Right lobe of liver (tissue), 6 donors: ENCODE results near the gene PERM1. TPM values are rescaled to one million over a fixed set of nuclear protein-coding genes. Genes with fewer than 3 reads are reported as not detected.

Source experiments
- ATAC-seq, 4 donors: fragments of 200-7000 bp; cut with Tn5 transposase; one replicate each; pipeline ENCODE4 v1.9.1; 2020; ENCODE audit warnings: mild to moderate bottlenecking in 4 of 4, moderate library complexity in 4 of 4
- DNase-seq, 3 donors: peaks; one replicate each; pipeline ENCODE4 v3.0.0-alpha.2; 2020
- H3K27ac ChIP-seq, 3 donors: fragments of 200-600 bp; one replicate each; pipeline ENCODE4 v1.8.0; 2022
- H3K27me3 ChIP-seq, 2 donors: fragments of 200-600 bp; one replicate each; pipeline ENCODE4 v1.8.0; 2022
- H3K36me3 ChIP-seq, 4 donors: fragments of 200-600 bp; sonication (generic) in 1 of 4; one replicate each; pipeline versions ENCODE4 v1.5.1 to v1.8.0; 2017 to 2022; ENCODE audit warnings: control low read depth in 1 of 4
- H3K4me1 ChIP-seq, 4 donors: fragments of 200-600 bp; sonication (generic) in 1 of 4; one replicate each; pipeline versions ENCODE4 v1.5.1 to v1.8.0; 2017 to 2022; ENCODE audit warnings: control low read depth in 1 of 4
- H3K4me3 ChIP-seq, 3 donors: fragments of 200-600 bp; one replicate each; pipeline ENCODE4 v1.8.0; 2022
- H3K9me3 ChIP-seq, 4 donors: fragments of 200-600 bp; sonication (generic) in 1 of 4; one replicate each; pipeline versions ENCODE4 v1.5.1 to v1.8.0; 2017 to 2022; ENCODE audit warnings: control low read depth in 1 of 4
- CTCF ChIP-seq, 4 donors: fragments of 200-600 bp in 3 of 4; fragments of 450-650 bp in 1 of 4; IDR thresholded peaks; one replicate each; pipeline versions ENCODE4 v1.5.1 to v1.8.0; 2016 to 2022; ENCODE audit warnings: antibody characterized with exemption in 4 of 4, mild to moderate bottlenecking in 2 of 4
- POLR2A ChIP-seq: fragments of 450-650 bp; IDR thresholded peaks from one replicate; pipeline ENCODE4 v1.6.1; 2017; ENCODE audit warnings: antibody characterized with exemption, mild to moderate bottlenecking
- WGBS: methylation state at CpG from one replicate; pipeline ENCODE4 v1.1.6; 2018; ENCODE audit warnings: low coverage, low lambda C conversion rate; ENCODE audit not compliant: insufficient coverage; ENCODE audit errors: missing lambda C conversion rate; 5-methylcytosine and 5-hydroxymethylcytosine counted together
- intact Hi-C, 2 donors: fragments of 100-400 bp; cut with DNase I; formaldehyde crosslinking; loops; one replicate each; pipeline versions ENCODE4 v1.11.2 to v1.14.1; 2022
- total RNA-seq, 6 experiments: library from RNA; depleted of rRNA in 2 of 6; stranded (reverse); fragments of >200 nt in 2 of 6; fragmentation: NEBNext Ultra II Directional in 3 of 6; extraction: Animal tissue kit (Norgen Biotek cat#: 25700) in 3 of 6; gene quantifications; one replicate each; pipeline versions ENCODE4 v1.1.0 to v1.2.4, GENCODE V29; 2016 to 2023
- donor health status: DM: no; HTN: yes; CAD: no.
- donor health status: DM: no; HTN: no; CAD: no.
- donor health status: DM: no; HTN: no; CAD: no.
- donor health status: DM: no; HTN: yes; CAD: no.
- donor health status: DM: no; HTN: yes; CAD: no.

PERM1 gene
- total RNA-seq, 6 experiments from 2014 or later: 0.18 to 0.46 (median 0.28) TPM; not detected in 2

- no peaks in the 10 kb centered on the region for H3K9me3 ChIP-seq
- intact Hi-C loops: no loop called here
- H3K27me3 ChIP-seq: no peaks in the 10 kb centered on the region
- 100% methylated on average over 2 of the region's 32 CpGs for whole genome bisulfite sequencing
- peaks cover 6 to 60% (median 26%) of the 10 kb centered on the region in 4 donors for H3K36me3 ChIP-seq
- TF ChIP-seq POLR2A (no peak), CTCF (IDR thresholded peaks at IDR 0.05) (no peak)
- no peak overlapping the region for H3K4me3 ChIP-seq
- no peak for ATAC-seq
- H3K4me1 ChIP-seq: peaks cover 0 to 9% (median 0%) of the 10 kb centered on the region in 4 donors
- H3K27ac ChIP-seq: no peak overlapping the region
- DNase-seq: no peak
These were observed 28.2 kb downstream of the PERM1 start for GRCh38 chr1:953524-954320.

GRCh38 chr1:952603-953002 is 29.3 kb downstream of the PERM1 start:
- Histone ChIP-seq H3K27me3 (no peaks in the 10 kb centered on the region), H3K36me3 (peaks cover 6 to 67% (median 26%) of the 10 kb centered on the region in 4 donors), H3K4me3 (no peak overlapping the region), H3K27ac (no peak overlapping the region), H3K4me1 (peaks cover 0 to 2% (median 0%) of the 10 kb centered on the region in 4 donors), H3K9me3 (no peaks in the 10 kb centered on the region)
- ATAC-seq: no peak
- TF ChIP-seq POLR2A: no peak
- no peak for TF ChIP-seq CTCF (IDR thresholded peaks at IDR 0.05)
- DNase-seq: no peak
- intact Hi-C loops: no loop called here
- no CpG with 5 or more reads among the region's 7 CpGs for WGBS

- intact Hi-C loops: no loop called here
- Histone ChIP-seq H3K4me3 (no peak overlapping the region), H3K27me3 (no peaks in the 10 kb centered on the region), H3K4me1 (no peaks in the 10 kb centered on the region), H3K9me3 (no peaks in the 10 kb centered on the region), H3K27ac (no peak overlapping the region), H3K36me3 (peaks cover 6 to 71% (median 26%) of the 10 kb centered on the region in 4 donors)
- no peak for DNase-seq
- WGBS: 63% methylated on average over 2 of the region's 15 CpGs
- no peak for TF ChIP-seq CTCF (IDR thresholded peaks at IDR 0.05)
- ATAC-seq: no peak
These were observed 29.7 kb downstream of the PERM1 start for GRCh38 chr1:952201-952600.

- DNase-seq (no peak), ATAC-seq (no peak)
- intact Hi-C loops: no loop called here
- no peak overlapping the region for H3K4me3 ChIP-seq
- no peak for TF ChIP-seq POLR2A
- TF ChIP-seq CTCF (IDR thresholded peaks at IDR 0.05): no peak
- H3K4me1 ChIP-seq: no peaks in the 10 kb centered on the region
- H3K27ac ChIP-seq: no peak overlapping the region
- H3K36me3 ChIP-seq: peaks cover 6 to 69% (median 23%) of the 10 kb centered on the region in 4 donors
- H3K27me3 ChIP-seq: no peaks in the 10 kb centered on the region
- no peaks in the 10 kb centered on the region for H3K9me3 ChIP-seq
- WGBS: 71% methylated on average over 4 of the region's 6 CpGs
These were observed 30.5 kb downstream of the PERM1 start for GRCh38 chr1:951364-951763.
